ENCODE measurements around the gene TRIM46. TPM values are rescaled to one million over a fixed set of nuclear protein-coding genes. Genes with fewer than 3 reads are reported as not detected.
A peak's percentile ranks its signal among the peaks of the same experiment; 100 is the strongest.

The TRIM46 gene
- total RNA-seq, 2 experiments from 2014 or later, result 14.2 to 15.5 TPM

DNA sequence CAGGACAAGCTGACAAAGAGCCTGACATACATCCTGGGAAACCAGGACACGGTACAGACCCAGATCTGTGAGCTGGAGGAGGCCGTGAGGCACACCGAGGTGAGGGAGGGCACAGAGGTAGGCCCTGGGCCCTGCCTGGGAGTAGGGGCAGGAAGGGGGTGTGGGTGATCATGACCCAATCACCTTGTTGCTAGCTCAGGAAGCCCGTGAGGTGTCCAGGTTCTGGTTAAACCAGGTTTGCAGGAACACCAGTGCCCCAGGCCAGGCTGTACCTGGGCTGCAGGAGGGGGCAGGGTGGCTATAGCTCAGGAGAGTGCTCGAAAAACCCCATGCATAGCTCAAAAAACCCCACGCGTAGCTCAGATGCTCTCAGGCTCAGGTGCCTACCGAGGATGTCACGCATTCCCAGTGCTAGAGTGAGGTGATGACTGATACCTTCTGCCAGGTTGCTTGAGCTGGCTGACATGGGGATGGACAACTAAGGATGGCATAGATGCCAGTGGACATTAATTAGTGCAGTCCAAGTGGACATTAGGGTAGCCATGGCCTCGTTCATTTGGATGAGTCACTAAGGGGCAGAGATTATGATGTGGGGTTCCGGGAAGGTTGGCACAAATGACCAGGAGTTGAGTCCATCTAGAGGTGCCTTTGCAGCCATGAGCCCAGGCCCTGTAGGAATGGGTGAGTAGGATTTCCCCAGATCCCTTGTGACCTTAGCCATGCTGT is 3.7 kb downstream of the TRIM46 start:
- ChIA-PET POLR2A (no interaction called here), CTCF (interaction anchor here (0.6 to 1.9 kb wide), 10 partner anchors 9 to 146 kb away, joined by 3 to 16 read pairs (median 4); no protein-coding TSS in a partner anchor)
- no peaks in the 10 kb centered on the region for H3K27me3 Mint-ChIP-seq
- no peaks in the 10 kb centered on the region for H3K9me3 Mint-ChIP-seq
- H3K4me3 Mint-ChIP-seq, result no peak overlapping the region
- H3K27ac Mint-ChIP-seq, result peak overlapping the region; percentile 16
- no peak for DNase-seq
- H3K36me3 Mint-ChIP-seq (ENCODE audit: low read depth), result peaks cover 27% of the 10 kb centered on the region
- peaks cover 40% of the 10 kb centered on the region for H3K4me1 Mint-ChIP-seq

DNA sequence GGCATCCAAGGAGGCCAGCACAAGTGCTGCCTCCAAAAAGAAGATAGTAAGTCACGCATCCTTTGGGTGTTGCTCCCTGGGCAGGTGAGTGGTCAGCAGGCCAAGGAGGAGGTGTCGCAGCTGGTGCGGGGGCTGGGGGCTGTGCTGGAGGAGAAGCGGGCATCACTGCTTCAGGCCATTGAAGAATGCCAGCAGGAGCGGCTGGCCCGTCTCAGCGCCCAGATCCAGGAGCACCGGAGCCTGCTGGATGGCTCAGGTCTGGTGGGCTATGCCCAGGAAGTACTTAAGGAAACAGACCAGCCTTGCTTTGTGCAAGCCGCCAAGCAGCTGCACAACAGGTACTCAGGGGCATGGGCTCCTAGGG is 4.3 kb downstream of the TRIM46 start:
- no peak overlapping the region for H3K4me3 Mint-ChIP-seq
- H3K27ac Mint-ChIP-seq, result no peak overlapping the region
- H3K27me3 Mint-ChIP-seq, result no peaks in the 10 kb centered on the region
- peaks cover 29% of the 10 kb centered on the region for H3K36me3 Mint-ChIP-seq (ENCODE audit: low read depth)
- no peaks in the 10 kb centered on the region for H3K9me3 Mint-ChIP-seq
- no peak for DNase-seq
- ChIA-PET CTCF (interaction anchor here (0.9 to 1.9 kb wide), 8 partner anchors 8 to 145 kb away, joined by 3 to 16 read pairs (median 6); no protein-coding TSS in a partner anchor), POLR2A (interaction anchor here (0.8 kb wide), 1 partner anchor 15 kb away, joined by 5 read pairs; no protein-coding TSS in a partner anchor)
- peaks cover 38% of the 10 kb centered on the region for H3K4me1 Mint-ChIP-seq

DNA sequence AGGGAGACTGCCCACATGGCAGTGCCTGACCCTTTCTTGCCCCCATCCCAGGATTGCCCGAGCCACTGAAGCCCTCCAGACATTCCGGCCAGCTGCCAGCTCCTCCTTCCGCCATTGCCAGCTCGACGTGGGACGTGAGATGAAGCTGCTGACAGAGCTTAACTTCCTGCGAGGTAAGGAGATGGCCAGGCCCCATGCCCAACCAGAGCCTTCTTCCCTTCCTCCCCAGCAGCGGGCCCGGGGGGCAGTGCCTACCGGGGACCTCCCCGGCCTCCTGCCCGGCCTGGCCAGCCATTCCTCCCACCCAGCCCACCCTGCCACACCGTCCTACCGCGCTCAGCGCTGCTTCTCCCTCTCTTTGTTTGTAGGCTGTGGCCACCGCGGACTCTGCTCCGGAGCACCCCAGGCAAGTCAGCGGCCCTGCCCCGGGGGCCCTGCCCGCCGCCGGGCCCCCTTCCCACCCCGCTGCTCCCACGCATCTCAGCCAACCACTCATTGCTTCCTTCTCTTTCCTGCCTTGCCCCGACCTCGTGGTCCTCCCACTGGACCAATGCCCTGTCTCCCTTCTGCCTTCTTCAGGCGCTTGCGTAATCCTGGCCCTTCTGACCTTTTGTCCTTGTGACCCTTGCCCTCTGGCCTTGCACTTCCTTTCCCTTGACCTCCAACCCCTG is 4.9 kb downstream of the TRIM46 start:
- H3K27me3 Mint-ChIP-seq, result no peaks in the 10 kb centered on the region
- peaks cover 32% of the 10 kb centered on the region for H3K4me1 Mint-ChIP-seq
- H3K36me3 Mint-ChIP-seq (ENCODE audit: low read depth), result peaks cover 29% of the 10 kb centered on the region
- no peak overlapping the region for H3K4me3 Mint-ChIP-seq
- ChIA-PET CTCF (interaction anchor here (0.8 to 1.9 kb wide), 3 partner anchors 11 to 87 kb away, joined by 3 to 7 read pairs (median 6); no protein-coding TSS in a partner anchor), POLR2A (interaction anchor here (0.8 kb wide), 1 partner anchor 15 kb away, joined by 5 read pairs; no protein-coding TSS in a partner anchor)
- H3K9me3 Mint-ChIP-seq, result no peaks in the 10 kb centered on the region
- H3K27ac Mint-ChIP-seq, result no peak overlapping the region
- no peak for DNase-seq

DNA sequence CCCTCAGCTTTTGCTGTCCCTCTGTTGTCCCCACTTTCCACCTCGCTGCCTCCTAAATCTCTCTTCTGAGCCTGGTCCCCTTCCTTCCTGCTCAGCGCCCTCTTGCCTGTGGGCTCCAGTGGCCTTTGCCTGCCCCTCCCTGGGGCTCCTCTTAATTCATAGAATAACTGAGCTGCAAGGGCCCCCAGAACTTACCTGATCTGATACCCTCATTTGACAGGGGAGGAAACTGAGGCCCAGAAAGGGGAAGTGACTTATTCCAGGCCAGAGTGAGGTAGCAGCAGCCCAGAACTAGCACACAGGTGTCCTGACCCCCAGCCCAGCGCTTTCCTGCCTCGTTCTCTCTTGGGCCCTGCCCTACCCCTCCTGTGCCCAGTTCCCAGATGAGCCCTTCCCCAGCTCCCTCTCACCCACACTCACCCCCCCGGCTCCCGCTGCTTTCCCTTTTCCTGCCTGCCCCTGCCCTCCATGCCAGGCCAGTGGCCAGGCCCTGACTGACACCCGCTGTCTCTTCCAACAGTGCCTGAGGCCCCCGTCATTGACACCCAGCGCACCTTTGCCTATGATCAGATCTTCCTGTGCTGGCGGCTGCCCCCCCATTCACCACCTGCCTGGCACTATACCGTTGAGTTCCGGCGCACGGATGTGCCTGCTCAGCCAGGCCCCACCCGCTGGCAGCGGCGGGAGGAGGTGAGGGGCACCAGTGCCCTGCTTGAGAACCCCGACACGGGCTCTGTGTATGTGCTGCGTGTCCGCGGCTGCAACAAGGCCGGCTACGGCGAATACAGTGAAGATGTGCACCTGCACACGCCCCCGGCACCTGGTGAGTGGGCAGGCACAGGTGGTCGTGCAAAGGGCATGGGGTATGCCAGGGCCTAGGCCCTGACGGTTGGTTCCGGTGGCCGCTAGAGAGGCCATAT is 5.7 kb downstream of the TRIM46 start:
- Mint-ChIP-seq H3K9me3 (no peaks in the 10 kb centered on the region), H3K4me3 (no peak overlapping the region), H3K27me3 (no peaks in the 10 kb centered on the region), H3K36me3 (ENCODE audit: low read depth) (peaks cover 29% of the 10 kb centered on the region), H3K27ac (no peak overlapping the region), H3K4me1 (peaks cover 27% of the 10 kb centered on the region)
- CTCF ChIA-PET, result interaction anchor here (0.8 to 1.2 kb wide), 3 partner anchors 11 to 88 kb away, joined by 3 to 4 read pairs (median 4); no protein-coding TSS in a partner anchor
- POLR2A ChIA-PET, result no interaction called here
- DNase-seq, result no peak

DNA sequence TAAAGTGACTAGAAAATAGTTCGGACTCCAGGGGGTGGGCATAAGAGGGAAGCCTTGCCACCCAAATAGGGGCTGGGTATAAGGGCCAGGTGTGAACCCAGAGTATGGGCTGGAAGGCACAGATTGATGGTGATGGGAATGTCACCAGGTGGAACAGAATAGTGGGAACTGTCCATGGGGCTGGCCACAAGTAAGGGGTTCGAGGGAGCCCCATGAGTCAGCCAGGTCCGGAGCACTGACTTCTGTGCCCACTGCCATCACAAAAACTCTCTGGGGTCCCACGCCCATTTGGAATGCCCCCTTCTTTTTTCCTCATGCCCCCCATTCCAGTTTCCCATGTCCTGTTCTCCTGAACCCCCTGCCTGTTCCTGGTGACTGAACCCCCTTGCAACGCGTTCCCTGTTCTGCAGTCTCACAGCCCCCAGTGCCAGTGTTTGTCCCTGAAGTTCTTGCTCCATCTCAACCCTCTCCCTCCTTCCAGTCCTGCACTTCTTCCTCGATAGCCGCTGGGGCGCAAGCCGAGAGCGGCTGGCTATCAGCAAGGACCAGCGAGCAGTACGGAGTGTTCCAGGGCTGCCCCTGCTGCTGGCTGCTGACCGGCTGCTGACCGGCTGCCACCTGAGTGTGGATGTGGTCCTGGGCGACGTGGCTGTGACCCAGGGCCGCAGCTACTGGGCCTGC is 7.9 kb downstream of the TRIM46 start:
- no peak for DNase-seq
- Mint-ChIP-seq H3K9me3 (no peaks in the 10 kb centered on the region), H3K27ac (no peak overlapping the region), H3K4me3 (no peak overlapping the region), H3K27me3 (no peaks in the 10 kb centered on the region), H3K4me1 (peaks cover 10% of the 10 kb centered on the region), H3K36me3 (ENCODE audit: low read depth) (peaks cover 29% of the 10 kb centered on the region)
- POLR2A ChIA-PET, result no interaction called here
- CTCF ChIA-PET, result interaction anchor here (1.2 to 1.3 kb wide), 2 partner anchors 9 to 12 kb away, joined by 3 to 7 read pairs; partner anchors contain the start of gene KRTCAP2

DNA sequence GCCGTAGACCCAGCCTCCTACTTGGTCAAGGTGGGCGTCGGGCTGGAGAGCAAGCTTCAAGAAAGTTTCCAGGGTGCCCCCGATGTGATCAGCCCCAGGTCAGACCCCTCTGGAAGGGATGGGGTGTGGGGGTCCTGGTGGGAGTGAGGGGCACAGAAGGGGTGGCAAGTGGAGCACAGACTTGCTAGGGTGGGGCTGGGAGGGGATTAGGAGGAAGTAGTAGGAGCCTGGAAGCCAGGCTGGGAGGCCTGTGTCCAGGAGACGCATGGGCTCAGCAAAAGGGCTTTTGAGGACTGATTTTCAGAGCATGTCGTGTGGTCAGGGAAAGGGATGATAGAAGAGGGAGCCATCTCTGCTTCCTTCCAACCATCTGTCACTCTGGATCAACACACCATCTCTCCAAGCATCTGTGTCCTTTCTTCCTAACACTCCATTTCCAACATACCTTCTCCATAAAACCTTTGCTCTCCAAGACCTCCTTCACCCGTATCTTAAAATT is 8.5 kb downstream of the TRIM46 start:
- no peaks in the 10 kb centered on the region for H3K27me3 Mint-ChIP-seq
- no peak for DNase-seq
- H3K9me3 Mint-ChIP-seq, result no peaks in the 10 kb centered on the region
- ChIA-PET POLR2A (no interaction called here), CTCF (interaction anchor here (1.2 kb wide), 1 partner anchor 9 kb away, joined by 3 read pairs; the partner anchor contains the start of gene KRTCAP2)
- no peak overlapping the region for H3K27ac Mint-ChIP-seq
- peaks cover 26% of the 10 kb centered on the region for H3K36me3 Mint-ChIP-seq (ENCODE audit: low read depth)
- H3K4me3 Mint-ChIP-seq, result no peak overlapping the region
- H3K4me1 Mint-ChIP-seq, result peaks cover 4% of the 10 kb centered on the region

DNA sequence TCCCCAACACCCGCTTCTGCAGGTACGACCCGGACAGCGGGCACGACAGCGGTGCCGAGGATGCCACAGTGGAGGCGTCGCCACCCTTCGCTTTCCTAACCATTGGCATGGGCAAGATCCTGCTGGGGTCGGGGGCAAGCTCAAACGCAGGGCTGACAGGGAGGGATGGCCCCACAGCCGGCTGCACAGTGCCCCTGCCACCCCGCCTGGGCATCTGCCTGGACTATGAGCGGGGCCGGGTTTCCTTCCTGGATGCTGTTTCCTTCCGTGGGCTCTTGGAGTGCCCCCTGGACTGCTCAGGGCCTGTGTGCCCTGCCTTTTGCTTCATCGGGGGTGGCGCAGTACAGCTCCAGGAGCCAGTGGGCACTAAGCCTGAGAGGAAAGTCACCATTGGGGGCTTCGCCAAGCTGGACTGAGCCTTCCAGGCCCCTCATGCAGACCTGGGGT is 10.1 kb downstream of the TRIM46 start:
- ChIA-PET CTCF (interaction anchor here (1.2 to 4.0 kb wide), 3 partner anchors 10 to 16 kb away, joined by 3 to 25 read pairs (median 15); partner anchors contain the start of gene KRTCAP2), POLR2A (no interaction called here)
- Mint-ChIP-seq H3K27ac (peak overlapping the region; percentile 1), H3K27me3 (no peaks in the 10 kb centered on the region), H3K4me3 (no peak overlapping the region), H3K4me1 (peaks cover 9% of the 10 kb centered on the region), H3K36me3 (ENCODE audit: low read depth) (peaks cover 20% of the 10 kb centered on the region), H3K9me3 (no peaks in the 10 kb centered on the region)
- no peak for DNase-seq

DNA sequence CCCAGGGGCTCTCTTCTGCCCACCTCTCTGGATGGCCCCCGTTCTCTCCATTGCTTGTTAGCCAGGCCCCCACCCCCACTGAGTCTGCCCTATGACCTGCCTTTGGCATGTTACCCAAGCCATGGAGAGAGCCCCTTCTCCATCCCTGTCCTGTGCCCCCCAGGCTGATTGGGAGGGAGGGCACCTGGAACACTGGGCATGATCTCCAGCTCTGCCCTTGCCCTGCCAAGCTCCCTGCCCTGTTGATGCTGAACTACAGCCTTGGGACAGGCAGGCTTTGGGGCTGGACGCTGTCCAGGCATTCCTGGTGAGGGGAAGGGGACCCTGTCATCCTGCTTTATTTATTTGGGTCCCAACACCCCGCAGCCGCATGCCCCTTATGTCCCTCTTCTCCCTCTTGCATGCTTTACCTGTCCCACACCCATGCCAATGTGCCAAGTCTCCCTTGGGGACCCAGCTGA is 10.7 kb downstream of the TRIM46 start:
- ChIA-PET CTCF (interaction anchor here (0.6 to 4.0 kb wide), 7 partner anchors 7 to 236 kb away, joined by 3 to 25 read pairs (median 3); partner anchors contain the start of gene KRTCAP2), POLR2A (no interaction called here)
- H3K9me3 Mint-ChIP-seq, result no peaks in the 10 kb centered on the region
- H3K36me3 Mint-ChIP-seq (ENCODE audit: low read depth), result peaks cover 14% of the 10 kb centered on the region
- peaks cover 9% of the 10 kb centered on the region for H3K4me1 Mint-ChIP-seq
- no peak for DNase-seq
- no peaks in the 10 kb centered on the region for H3K27me3 Mint-ChIP-seq
- no peak overlapping the region for H3K4me3 Mint-ChIP-seq
- H3K27ac Mint-ChIP-seq, result no peak overlapping the region

DNA sequence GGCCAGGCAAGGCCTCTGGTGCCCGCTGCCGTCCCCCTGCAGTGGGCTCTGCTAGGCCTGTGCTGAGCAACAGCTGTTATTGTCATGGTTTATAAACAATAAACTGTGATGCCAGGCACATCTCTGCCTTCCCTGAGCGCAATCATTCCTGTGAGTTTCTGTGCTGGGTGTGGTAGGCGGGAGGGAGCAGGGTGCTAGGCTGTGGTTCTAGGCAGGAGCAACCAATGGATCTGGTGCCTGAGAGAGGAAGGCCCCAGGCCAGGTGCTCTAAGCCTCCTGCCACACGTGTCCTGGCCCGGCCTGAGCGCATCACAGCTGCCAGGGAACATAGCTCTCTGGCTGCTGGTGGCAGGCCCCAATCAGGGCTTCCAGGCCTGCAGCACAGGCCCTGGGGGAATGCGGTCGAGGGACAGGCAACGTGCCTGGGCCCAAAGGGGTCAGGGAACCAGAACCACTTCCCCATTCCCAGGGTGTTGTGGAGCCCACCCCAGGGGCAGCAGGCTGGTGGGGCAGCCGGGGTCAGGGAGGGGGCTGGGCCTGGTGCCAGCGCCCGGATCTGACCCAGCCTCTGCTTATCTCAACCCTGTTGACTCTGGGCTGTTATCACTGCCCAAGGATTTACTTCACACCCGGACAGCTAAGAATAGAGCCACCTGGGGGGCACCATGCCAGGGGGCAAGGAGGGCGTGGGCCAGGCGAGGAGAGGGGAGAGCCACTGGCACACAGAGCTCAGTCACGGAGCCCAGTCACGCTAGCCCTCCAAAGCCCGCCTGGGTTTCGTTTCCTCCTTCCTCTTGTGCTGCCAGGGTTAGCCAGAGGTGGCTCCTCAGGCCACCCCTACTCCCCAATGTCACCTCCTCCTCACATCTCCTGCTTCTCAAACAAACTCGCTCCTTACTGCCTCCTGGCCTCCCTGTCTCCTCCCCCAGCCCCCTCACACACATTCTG is 11.5 kb downstream of the TRIM46 start:
- CTCF ChIA-PET, result interaction anchor here (0.6 to 4.0 kb wide), 7 partner anchors 8 to 236 kb away, joined by 3 to 25 read pairs (median 3); partner anchors contain the start of gene KRTCAP2
- Mint-ChIP-seq H3K4me3 (no peak overlapping the region), H3K36me3 (ENCODE audit: low read depth) (peaks cover 7% of the 10 kb centered on the region), H3K9me3 (no peaks in the 10 kb centered on the region), H3K27me3 (no peaks in the 10 kb centered on the region), H3K27ac (no peak overlapping the region), H3K4me1 (peaks cover 9% of the 10 kb centered on the region)
- no peak for DNase-seq
- POLR2A ChIA-PET, result no interaction called here

DNA sequence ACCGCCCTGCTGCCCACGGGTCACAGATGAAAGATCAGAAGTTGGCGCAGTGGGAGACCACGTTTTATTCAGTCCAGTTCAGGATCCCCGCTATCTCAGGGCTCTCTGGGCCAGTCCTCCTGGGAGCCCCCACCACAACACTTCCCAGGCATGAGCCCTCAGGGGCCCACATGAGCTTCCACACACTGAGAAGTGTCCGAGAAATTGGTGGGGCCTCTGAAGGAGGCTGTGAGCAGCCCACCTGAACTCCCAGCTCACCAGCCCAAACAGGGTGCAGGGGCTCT is 12.1 kb downstream of the TRIM46 start:
- Mint-ChIP-seq H3K4me1 (peaks cover 9% of the 10 kb centered on the region), H3K9me3 (no peaks in the 10 kb centered on the region), H3K27ac (no peak overlapping the region), H3K36me3 (ENCODE audit: low read depth) (peaks cover 7% of the 10 kb centered on the region), H3K27me3 (no peaks in the 10 kb centered on the region), H3K4me3 (no peak overlapping the region)
- ChIA-PET POLR2A (no interaction called here), CTCF (interaction anchor here (2.4 to 4.0 kb wide), 3 partner anchors 8 to 13 kb away, joined by 13 to 25 read pairs (median 15); partner anchors contain the start of gene KRTCAP2)
- no peak for DNase-seq
